ENCODE results near the gene MT1F.
"Not testable (repeated sequence)": the region's sequence is repeated elsewhere in the genome, so short reads cannot be mapped to it uniquely, and the experiment has no call there.

Gene MT1F

DNA sequence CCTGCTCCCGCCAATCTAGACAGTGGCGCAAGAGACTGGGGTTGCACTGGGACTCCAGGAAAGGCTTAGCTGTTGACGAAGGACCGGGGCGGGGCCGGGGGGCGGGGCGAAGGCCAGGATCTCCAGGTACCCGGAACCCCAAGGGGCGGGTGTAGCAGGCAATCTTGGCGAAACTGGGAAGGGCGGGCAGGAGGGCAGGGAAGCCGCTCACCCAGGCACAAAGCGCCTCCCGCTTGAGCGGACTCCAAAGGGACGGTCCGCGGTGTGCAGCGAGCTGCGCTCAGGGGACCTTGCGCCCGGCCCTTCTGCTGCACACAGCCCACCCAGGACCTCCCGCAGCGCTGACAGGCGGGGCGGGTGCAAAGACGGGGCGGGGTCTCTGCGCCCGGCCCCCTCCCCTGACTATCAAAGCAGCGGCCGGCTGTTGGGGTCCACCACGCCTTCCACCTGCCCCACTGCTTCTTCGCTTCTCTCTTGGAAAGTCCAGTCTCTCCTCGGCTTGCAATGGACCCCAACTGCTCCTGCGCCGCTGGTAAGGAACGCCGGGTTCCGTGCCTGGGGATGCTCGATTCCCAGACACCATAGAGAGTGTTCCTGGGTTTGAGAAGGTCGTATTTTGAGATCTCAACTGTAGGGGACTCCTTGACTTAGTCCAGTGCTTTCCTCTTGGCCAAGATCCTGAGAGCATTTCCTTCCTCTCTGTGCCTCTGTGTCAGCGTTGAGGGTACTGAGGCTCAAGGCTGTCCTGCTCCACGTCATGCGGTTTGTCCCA, at the start of gene MT1F:
TSS of gene MT1F (plus strand) at position 405 of the 772 bp plus-strand sequence. CDS start at position 505, 100 bp downstream.
- DNase-seq = peak; percentile 23

DNA sequence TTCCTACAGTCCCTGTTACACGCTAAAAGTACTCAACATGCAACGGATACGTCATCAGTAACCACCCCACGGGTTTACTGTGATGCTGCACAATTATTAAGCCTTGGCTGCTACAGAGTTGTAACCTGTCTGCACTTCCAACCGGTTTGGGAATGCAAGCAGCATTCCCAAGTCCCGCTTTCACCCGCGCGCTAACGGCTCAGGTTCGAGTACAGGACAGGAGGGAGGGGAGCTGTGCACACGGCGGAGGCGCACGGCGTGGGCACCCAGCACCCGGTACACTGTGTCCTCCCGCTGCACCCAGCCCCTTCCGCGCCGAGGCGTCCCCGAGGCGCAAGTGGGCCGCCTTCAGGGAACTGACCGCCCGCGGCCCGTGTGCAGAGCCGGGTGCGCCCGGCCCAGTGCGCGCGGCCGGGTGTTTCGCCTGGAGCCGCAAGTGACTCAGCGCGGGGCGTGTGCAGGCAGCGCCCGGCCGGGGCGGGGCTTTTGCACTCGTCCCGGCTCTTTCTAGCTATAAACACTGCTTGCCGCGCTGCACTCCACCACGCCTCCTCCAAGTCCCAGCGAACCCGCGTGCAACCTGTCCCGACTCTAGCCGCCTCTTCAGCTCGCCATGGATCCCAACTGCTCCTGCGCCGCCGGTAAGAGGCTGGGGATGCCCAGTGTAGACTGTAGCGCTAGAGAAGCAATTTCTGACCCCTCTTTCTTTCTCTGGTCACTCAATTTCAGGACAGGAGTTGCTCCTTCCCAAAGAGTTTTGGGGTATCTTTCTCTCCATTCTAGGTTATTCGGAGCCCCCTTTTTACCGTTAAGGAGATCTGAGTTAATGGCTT, 49.5 kb upstream of the MT1F start, which contains the start of gene MT2A:
TSS of gene MT2A (plus strand) at position 542 of the 833 bp plus-strand sequence. CDS start at position 614, 72 bp downstream.
- DNase-seq = peak; percentile 97

DNA sequence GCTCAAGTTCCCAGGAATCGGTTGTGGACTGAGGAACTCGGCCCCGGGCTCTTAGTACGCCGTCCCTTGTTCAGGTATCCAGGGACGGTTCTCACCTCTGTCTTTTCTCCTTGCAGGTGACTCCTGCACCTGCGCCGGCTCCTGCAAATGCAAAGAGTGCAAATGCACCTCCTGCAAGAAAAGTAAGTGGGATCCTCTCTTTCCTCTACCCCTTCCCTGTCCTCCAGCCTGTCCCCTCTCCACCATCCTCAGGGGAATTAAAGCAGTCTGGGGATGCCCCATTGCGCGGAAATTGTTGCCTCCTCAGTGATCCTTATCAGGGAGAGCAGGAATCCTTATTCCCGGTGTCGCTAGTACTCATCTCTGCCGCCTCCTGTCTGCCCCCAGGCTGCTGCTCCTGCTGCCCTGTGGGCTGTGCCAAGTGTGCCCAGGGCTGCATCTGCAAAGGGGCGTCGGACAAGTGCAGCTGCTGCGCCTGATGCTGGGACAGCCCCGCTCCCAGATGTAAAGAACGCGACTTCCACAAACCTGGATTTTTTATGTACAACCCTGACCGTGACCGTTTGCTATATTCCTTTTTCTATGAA, 48.8 kb upstream of the MT1F start:
- DNase-seq = peak; percentile 11

DNA sequence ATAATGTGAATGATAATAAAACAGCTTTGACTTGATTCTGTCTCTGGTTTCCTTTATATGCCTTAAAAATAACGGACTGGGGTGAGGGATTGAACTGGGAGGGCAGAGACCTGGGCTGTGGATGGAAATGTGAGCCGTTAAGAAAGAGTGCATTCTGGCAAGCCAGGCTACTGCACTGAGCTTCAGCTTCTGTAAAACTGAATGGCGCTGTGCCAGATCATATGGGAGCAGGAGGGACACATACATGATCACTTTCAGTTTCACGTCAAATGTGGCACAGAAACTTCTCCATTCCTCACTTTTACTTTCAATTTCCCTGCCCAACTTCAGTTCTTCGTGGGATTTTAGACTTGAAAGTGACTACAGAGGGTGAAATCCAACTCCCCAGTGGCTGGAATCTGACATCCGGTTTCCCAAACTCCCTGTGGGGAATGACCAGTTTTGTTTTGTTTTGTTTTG, 48.3 kb upstream of the MT1F start:
- peak; percentile 81 for DNase-seq

DNA sequence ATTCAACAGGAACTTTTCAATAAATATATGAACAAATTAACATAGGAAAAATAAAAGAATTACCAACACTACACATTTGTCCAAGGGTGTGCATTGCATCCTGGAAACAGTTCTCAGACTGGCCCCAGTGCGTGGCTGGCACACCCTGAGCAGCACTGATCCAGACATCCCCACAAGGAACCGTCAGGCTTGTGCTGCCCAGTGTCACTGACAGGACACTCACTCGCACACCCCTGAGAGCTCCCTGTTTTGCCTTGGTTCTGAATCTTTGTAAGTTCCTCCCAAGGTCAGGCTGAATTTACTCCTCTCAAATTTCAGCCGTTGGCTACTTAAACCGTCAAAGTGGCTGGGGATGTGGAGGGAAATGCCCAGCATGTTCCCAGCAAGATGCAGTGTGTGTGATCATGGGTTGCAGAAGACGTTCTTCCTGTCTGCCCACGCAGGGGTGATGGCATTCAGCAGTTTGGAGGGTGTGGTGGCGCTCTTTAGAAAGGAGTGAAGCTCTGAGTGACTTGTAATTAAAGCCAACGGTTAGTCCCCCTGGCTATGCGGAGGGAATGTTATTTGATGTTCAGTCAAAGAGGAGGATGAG, 47.6 kb upstream of the MT1F start:
- peak; percentile 63 for DNase-seq

DNA sequence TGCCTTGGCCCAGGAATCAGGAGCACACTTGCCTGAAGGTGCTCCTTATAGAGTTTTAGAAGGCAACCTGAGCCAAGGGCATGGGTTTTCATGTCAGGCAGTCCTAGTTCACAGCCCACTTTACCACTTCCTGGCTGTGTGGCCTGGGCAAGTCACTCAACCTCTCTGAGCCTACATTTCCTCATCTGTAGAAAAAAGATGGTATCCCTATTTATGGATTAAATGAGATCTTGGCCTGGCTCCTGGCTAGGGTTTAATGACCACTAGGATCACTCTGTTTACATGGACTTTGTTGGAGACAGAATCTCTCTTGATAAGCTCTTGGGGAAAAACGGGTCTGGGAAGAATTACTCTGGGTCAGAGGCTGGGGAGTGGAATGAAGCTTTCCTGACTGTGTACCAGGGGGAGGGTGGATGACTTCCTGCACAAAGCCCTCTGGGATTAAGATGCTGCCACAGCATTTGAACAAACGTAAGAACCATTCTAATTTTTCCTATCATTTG, 47.1 kb upstream of the MT1F start:
- DNase-seq = peak; percentile 26

DNA sequence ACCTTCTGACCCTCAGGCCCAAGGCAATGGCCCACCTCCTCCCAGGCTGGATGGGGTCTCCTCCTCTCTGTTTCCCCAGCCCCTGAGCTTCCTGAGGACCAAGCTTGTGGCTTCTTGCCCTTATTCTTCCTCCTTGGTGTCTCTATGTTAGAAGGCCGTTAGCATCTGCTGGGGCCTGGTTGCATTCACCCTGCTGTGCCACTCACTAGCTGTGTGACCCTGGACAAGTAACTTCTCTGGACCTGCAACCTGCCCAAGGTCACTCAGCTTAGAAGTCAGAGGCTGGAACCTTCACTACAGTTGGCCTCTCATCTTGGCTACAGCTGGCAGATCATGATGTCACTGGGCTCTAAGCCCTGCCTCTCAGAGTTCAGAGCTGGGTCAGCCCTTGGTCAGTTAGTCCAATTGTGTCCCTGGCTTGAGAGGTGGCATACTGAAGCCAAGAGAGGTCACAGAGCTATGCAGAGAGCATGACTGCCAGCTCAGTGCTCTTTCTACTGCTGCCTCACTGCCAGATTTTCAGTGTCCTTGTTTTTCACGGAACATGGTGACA, 46.4 kb upstream of the MT1F start:
- DNase-seq = no peak

DNA sequence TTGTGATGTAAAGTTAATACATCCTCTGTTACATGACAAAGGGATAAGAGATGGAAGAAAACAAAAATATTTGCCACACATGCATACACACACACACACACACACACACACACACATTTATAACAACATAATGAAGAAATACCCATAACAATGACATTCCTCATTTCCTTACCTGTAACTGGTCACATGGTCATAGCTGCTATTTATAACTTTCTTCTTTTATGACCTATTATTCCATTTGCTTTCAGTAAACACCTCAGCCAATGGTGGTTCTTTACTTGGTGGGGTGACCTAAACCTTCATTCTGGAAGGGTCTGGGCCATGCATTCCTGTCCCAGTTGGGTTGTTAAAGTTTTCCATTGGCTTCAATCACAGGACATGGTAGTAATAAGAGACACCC, 44.1 kb upstream of the MT1F start:
- DNase-seq = no peak

DNA sequence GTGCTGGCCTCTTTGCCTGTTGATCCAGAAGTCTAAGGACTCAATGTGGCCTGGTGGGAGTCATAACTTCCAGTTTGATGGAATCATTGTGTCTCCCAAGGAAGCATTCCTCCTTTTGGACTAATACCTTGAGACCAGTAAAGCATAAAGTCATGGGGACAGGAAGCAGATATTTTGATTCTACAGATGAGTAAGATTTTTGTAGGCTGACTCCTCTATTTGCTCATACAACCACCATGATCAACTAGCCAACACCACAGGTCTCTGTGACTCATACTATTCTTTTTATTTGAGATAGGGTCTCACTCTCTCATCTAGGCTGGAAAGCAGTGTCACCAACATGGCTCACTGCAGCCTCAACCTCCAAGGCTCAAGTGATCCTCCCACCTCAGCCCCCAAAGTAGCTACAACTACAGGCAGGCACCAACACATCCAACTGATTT, 43.2 kb upstream of the MT1F start:
- peak; percentile 87 for DNase-seq

DNA sequence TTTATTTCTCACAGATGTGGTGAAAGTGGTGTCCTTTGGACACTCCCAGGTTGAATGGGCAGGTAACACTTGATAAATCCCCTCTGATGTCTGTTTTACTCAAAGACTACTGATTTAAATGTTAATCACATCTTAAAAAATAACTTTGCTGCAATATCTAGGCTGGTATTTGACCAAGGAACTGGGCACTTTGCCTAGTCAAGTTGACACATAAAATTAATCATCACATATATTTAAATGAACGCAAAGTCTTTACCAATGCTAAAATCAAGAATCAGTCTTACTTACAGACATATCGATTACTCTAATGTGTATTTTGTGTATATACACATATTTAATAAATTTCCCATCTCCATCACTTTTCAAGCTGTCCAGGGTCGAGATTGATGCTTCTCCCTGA, 42.4 kb upstream of the MT1F start:
- DNase-seq = peak; percentile 59

DNA sequence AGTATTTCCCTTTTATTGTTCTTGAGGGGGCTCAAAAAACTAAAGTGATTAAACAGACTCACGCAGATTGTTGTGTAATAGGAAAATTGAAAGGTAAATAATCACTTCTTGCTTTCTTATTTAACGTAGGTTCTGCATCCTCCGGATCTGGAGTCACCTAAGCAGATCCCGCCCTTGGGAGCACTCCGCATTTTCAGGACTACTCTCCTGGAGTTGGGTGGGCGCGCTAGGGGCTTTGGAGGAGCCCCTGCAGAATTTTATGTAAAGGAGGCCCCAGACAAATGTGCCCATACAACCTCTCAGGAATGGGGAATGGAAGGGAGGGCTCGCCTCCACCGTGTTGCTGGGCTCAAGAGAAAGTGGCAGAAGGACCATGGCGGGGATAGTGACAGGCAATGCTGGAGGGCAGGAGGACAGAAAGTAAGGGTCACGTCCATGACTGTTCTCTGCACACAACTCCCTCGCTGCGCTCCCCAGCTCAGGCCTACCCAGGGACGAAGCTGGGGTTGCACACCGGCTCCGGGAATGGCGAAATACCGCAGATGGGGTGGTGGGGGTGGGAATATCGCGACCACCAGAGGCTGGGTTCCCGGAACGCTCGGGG, 41.0 kb upstream of the MT1F start:
- DNase-seq = no peak

DNA sequence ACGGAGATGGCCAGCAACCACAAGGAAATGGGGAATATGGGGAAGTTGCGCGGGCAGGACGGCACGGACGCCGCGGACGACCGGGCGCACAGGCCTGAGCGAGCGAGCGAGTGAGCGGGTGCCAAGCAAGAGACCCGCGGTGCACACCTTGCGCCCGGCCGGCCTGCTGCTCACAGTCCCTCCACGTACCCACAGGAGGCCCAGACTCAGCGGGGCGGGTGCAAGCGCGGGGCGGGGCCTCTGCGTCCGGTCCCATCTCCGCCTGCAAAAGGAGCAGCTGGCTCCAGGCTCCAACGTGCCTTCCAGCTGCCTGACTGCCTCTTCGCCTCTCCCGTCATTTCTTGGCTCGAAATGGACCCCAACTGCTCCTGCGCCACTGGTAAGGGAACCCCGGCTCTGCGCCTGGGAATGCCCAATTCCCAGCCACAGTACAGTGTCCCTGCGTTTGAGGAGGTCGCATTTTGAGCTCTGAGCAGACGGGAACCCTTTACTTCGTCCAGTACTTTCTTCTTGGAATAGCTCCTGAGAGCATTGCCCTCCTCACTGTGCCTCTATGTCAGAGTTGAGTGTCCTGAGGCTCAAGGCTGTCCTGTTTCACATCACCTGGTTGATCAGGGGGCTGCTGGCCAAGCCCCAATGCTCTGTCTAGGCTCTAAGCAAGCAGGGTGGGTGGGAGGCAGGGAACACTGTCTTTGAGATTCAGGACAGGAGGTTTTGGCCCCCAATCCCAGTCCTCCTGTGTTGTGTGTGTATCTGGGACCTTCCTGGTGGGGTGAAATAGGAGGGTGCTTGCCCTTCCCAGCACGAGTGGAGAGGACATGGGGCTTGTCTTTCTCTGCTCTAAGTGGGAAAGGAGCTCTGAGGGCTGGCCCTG, 40.3 kb upstream of the MT1F start:
- DNase-seq = peak; percentile 60

DNA sequence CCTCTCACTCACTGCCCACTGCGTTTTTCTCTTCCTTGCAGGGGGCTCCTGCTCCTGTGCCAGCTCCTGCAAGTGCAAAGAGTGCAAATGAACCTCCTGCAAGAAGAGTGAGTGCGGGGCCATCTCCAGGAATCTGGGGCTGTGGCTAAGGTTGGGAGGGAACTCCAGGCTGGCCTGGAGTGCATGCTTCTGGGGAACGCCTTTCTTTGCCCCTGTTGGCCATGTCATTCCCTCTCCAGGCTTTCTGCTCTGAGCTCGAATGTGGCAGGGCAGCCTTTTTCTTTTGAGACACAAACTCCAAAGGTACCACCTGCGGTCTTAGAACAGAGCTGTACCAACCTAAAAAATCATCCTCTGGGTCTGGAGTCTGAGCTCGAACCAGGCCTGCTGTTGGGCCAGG, 39.6 kb upstream of the MT1F start:
- DNase-seq = no peak

DNA sequence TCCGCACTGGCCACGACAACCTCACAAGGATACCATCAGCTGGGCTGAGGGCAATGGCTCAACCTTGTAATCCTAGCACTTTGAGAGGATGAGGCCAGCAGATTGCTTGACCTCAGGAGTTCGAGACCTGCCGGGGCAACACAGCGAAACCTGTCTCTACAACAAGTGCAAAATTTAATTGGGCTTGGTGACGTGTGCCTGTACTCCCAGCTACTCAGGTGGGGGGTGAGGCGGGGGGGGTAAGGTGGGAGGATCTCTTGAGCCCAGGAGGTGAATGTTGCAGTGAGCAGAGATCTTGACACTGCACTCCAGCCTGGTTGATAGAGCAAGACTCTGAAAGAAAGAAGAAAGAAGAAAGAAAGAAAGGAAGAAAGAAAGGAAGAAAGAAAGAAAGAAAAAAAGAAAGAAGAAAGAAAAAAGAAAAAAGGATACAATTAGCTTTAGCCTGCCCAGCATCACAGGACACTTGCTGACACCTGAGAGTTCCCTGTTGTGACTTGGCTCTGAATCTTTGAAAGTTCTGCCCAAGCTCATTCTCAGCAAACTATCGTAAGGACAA, 37.3 kb upstream of the MT1F start:
- DNase-seq = no peak

DNA sequence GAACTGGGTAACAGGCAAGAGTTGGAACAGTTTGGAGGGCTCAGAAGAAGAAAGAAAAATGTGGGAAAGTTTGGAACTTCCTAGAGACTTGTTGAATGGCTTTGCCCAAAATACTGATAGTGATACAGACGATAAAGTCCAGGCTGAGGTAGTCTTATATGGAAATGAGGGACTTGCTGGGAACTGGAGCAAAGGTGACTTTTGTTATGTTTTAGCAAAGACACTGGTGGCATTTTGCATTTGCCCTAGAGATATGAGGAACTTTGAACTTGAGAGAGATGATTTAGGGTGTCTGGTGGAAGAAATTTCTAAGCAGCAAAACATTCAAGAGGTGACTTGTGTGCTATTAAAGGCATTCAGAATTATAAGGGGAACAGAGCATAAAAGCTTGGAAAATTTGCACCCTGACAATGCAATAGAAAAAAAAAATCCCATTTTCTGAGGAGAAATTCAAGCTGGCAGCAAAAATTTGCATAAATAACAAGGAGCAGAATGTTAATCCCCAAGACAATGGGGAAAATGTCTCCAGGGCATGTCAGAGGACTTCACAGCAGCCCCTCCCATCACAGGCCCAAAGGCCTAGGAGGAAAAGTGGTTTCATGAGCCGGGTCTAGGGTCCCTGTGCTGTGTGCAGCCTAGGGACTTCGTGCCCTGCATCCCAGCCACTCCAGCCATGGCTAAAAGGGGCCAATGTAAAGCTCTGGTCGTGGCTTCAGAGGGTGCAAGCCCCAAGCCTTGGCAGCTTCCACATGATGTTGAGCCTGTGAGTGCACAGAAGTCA, 35.9 kb upstream of the MT1F start:
- not testable (repeated sequence) for DNase-seq

DNA sequence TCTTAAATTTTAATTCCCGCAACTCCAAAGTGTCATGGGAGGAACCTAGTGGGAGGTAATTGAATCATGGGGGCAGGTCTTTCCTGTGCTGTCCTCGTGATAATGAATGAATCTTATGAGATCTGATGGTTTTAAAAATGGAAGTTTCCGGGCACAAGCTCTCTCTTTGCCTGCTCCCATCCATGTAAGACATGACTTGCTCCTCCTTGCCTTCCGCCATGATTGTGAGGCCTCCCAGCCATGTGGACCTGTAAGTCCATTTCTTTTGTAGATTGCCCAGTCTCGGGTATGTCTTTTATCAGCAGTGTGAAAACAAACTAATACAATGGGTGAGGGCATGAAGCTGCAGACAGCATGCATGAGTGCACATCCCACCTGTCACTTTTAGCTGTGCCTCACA, 34.6 kb upstream of the MT1F start:
- not testable (repeated sequence) for DNase-seq

DNA sequence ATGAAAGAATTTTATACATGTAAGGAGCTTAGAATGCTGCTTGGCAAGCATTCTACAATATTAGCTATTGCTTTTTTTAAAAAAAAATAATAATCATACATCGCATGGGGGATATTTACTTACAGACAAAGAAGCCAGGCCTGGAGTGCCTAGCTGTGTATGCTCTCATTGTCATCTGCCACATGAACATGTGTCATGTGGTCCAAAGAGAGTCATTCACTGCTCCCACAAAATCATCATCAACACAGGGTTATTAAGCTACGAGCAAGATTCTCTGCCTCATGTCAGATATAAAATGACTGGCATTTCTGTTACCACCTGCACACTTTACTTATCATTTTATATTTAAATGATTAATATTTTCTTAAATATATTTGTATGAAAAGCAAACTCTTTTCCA, 34.1 kb upstream of the MT1F start:
- no peak for DNase-seq

DNA sequence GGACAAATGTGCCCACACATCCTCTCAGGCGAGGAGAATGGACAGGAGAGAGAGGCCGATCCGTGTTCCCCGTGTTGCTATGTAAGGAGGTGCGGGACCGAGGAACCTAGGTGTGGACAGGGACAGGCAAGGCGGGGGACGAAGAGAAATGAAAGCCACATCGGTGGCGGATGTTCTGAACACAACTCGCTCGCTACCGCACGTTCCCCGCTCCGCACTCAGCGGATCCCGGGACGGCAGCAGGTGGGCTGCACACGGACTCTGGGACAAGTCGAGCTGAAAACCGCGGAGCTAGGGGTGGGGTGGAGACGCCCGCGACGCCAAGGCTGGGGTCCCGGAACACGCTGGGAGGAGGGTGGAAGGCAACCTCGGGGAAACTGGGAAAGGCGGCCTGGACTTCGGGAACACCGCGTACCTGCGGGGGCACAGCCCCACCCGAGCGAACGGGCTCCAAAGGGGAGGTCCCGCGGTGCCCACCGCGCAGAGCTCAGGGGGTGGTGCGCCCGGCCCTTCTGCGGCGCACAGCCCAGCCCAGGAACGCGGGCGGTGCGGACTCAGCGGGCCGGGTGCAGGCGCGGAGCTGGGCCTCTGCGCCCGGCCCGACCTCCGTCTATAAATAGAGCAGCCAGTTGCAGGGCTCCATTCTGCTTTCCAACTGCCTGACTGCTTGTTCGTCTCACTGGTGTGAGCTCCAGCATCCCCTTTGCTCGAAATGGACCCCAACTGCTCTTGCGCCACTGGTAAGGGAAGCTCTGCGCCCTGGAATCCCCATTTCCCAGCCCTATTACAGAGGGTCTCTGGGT, 32.4 kb upstream of the MT1F start, which contains the start of gene MT1E:
TSS of gene MT1E (plus strand) at position 642 of the 803 bp plus-strand sequence. CDS start at position 713, 71 bp downstream.
- DNase-seq = peak; percentile 88
